Skeletal muscle cell (primary cell): Measurements from ENCODE around the gene RPLP2.

Experiments
- DNase-seq: peaks from one replicate; pipeline ENCODE4 v3.0.0-alpha.2; 2010; ENCODE audit warnings: low read depth
- H3K4me3 ChIP-seq: 2 replicates; pipeline ENCODE4 v1.5.1; 2011; ENCODE audit warnings: low read depth, mild to moderate bottlenecking, control low read depth, low read length, moderate library complexity

Gene RPLP2

GRCh38 chr11:830295-831117 lies 20.7 kb downstream of the RPLP2 start:
- DNase-seq = no peak
- H3K4me3 ChIP-seq = peak overlapping the region; percentile 42

- DNase-seq = no peak
- peak overlapping the region; percentile 42 for H3K4me3 ChIP-seq
These were observed 21.5 kb downstream of the RPLP2 start for GRCh38 chr11:831118-831864.

- no peak for DNase-seq
- peak overlapping the region; percentile 48 for H3K4me3 ChIP-seq
These were observed 22.3 kb downstream of the RPLP2 start for GRCh38 chr11:831961-832528.

- peak within 1 kb of the TSS; percentile 78 for H3K4me3 ChIP-seq
- DNase-seq = no peak
These were observed 22.9 kb downstream of the RPLP2 start, which contains the start of gene CD151 for GRCh38 chr11:832529-833113. Gene CD151 (plus strand): TSS chr11:832952. CDS start chr11:836070, 3,118 bp downstream.

- peak overlapping the region; percentile 78 for H3K4me3 ChIP-seq
- no peak for DNase-seq
These were observed 23.5 kb downstream of the RPLP2 start for GRCh38 chr11:833114-833791.

GRCh38 chr11:833849-834311 lies 24.1 kb downstream of the RPLP2 start:
- H3K4me3 ChIP-seq = peak overlapping the region; percentile 78

GRCh38 chr11:834371-835316 lies 24.9 kb downstream of the RPLP2 start:
- peak overlapping the region; percentile 78 for H3K4me3 ChIP-seq
- DNase-seq = no peak

More at GRCh38 chr11:833849-834311, 24.1 kb downstream of the RPLP2 start:
- no peak for DNase-seq

- no peak for DNase-seq
- no peak overlapping the region for H3K4me3 ChIP-seq
These were observed 26.5 kb downstream of the RPLP2 start for GRCh38 chr11:836274-836673.

GRCh38 chr11:836700-837099 lies 26.9 kb downstream of the RPLP2 start:
- no peak for DNase-seq
- H3K4me3 ChIP-seq = no peak overlapping the region

- DNase-seq = no peak
- H3K4me3 ChIP-seq = no peak overlapping the region
These were observed 27.6 kb downstream of the RPLP2 start for GRCh38 chr11:837189-837989.

GRCh38 chr11:837990-838307 lies 28.2 kb downstream of the RPLP2 start:
- DNase-seq = no peak
- no peak overlapping the region for H3K4me3 ChIP-seq

- DNase-seq = no peak
These were observed 28.9 kb downstream of the RPLP2 start for GRCh38 chr11:838441-839279.

GRCh38 chr11:839280-839623 lies 29.5 kb downstream of the RPLP2 start:
- DNase-seq = no peak
- no peak overlapping the region for H3K4me3 ChIP-seq

More at GRCh38 chr11:838441-839279, 28.9 kb downstream of the RPLP2 start:
- no peak overlapping the region for H3K4me3 ChIP-seq

GRCh38 chr11:839875-840617 lies 30.3 kb downstream of the RPLP2 start:
- no peak overlapping the region for H3K4me3 ChIP-seq
- no peak for DNase-seq

GRCh38 chr11:841981-842369 lies 32.2 kb downstream of the RPLP2 start:
- H3K4me3 ChIP-seq = peak overlapping the region; percentile 96
- DNase-seq = no peak

- DNase-seq = peak; percentile 64
These were observed 32.7 kb downstream of the RPLP2 start, which contains the start of the genes POLR2L and TSPAN4 for GRCh38 chr11:842370-843002. Gene POLR2L (minus strand): TSS chr11:842529. CDS start chr11:842508, 21 bp downstream. Gene TSPAN4 (plus strand): TSS chr11:842852. CDS start chr11:850305, 7,453 bp downstream.

More at GRCh38 chr11:842370-843002, 32.7 kb downstream of the RPLP2 start, which contains the start of the genes POLR2L and TSPAN4:
- H3K4me3 ChIP-seq = peak within 1 kb of the TSS; percentile 96
